Limb (tissue), 2 donors: ENCODE measurements around the gene TMEM235.

Experiments
- DNase-seq, 2 donors: peaks; one replicate each; pipeline ENCODE4 v3.0.0-alpha.2; 2016; ENCODE audit errors: extremely low spot score in 2 of 2

Gene TMEM235

DNA sequence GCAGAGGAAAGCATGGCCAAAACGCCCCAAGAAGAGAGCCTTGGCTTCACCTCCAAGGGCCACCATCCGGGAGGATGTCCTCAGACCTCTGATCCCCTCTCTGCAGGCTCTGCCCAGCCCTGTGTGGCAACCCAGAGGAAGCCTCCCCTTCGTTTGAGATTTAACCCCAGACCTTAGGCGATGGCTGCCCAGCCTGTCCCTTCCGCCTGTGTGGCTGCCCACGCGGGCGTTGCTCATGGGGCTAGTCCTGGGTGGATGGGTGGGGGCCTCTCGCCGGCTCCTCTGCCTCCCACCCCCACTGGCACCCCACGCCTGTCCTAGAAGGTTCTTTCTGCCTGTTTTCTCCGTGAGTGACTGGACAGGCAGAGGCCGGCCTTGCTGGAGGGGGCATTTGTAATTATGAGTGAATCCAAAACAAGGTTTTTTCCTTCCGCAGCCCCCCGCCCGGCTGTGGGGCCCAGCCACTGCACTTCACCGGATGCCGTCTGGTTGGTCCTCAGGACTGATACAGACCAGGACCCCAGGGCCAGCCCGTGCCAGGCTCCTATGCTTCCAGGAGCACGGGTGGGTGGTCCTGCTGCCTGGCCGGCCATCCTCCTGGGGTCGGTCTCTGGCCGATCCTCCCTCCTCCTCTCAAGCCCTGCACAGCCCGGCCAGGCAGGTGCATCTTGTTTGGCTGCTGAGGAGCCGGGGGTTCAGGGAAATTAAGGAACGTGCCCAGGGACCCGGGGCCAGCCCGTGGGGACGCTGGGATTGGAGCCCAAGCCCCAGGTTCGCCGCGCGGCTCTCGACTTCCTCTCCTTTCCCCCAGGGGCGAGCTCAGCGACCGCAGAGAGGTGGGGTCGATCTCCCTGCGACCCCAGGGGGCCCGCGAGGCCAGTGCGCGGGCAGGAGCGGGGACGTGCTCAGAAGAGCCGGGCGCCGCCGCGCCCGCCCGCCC, at the start of gene TMEM235:
TMEM235 (plus strand) TSS at position 636 of the 940 bp plus-strand sequence. CDS start 393 bp downstream, outside the sequence.
- no peak for DNase-seq

DNA sequence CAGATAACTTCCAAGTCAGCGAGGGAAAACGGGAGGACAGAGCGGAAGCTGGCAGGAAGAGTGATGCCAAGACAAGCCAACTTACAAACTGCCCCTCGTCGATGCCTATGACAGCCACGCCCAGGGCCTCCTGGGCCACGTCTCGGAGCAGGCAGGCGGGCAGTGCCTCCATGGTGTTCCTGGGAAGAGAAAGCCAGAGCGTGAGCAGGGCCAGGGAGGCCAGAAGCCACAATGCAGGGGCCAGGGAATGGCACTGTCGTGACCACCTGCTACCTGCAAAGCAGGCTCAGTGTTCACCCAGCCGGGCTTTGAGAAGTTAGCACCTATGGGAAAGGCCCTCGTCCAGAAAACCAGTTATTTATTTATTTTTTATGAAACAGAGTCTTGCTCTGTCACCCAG, 48.9 kb upstream of the TMEM235 start:
- no peak for DNase-seq

DNA sequence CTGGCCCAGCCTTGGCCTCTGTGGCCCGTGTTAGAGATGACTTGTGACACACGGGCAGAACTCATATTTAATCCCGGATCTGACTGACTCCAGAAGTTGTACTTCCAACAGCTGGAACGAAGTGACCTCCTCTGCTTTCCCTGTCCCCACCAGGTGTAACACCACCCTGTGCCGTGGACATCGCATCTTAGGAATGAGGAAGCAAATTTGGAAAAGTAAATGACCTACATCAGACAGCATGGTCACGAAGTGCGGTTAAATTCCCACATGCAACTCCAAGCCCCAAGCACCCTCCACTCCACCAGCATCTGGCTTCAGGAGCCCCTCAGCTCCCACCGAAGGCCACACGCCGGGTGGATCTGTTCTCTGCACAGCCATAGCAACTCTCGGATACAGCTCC, 47.5 kb upstream of the TMEM235 start:
- DNase-seq = no peak

DNA sequence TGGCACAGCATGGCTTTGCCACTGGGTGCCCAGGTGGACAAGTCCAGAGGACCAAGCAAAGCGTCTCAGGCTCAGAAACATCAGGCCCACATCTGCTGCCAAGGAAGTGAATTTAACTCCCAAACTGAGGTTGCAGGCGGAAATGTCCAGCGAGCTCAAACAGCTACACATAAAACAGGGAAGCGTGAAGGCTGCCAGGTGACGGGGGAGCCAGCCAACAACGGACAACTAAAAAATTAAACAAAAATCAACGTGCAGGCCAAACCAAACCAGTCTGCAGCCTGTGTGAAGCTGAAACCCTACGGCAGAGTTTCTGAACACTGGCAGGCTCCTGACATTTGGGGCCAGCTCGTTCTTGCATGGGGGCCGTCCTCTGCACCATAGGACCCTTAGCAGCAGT, 47.1 kb upstream of the TMEM235 start:
- peak in 1 of 2 donors; percentile 29 for DNase-seq

DNA sequence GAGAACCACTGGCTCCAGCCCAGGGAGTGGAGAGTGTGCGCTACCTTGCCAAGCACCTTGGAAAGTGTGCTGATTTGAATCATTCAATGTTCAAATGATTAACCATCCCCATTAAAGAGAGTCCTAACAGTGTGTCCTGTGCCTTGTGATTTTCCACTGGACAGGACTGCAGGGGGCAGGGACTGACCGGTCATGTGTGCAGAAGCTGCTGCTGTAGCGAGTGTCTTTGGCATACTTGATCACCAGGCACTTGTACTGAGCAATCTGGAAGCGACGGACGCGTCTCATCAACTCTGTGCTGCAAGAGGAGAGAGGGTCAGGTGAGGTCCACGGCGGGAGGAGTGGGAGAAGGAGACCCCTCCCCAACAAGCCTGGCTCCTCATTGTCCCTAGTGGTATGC, 46.6 kb upstream of the TMEM235 start:
- DNase-seq = no peak

DNA sequence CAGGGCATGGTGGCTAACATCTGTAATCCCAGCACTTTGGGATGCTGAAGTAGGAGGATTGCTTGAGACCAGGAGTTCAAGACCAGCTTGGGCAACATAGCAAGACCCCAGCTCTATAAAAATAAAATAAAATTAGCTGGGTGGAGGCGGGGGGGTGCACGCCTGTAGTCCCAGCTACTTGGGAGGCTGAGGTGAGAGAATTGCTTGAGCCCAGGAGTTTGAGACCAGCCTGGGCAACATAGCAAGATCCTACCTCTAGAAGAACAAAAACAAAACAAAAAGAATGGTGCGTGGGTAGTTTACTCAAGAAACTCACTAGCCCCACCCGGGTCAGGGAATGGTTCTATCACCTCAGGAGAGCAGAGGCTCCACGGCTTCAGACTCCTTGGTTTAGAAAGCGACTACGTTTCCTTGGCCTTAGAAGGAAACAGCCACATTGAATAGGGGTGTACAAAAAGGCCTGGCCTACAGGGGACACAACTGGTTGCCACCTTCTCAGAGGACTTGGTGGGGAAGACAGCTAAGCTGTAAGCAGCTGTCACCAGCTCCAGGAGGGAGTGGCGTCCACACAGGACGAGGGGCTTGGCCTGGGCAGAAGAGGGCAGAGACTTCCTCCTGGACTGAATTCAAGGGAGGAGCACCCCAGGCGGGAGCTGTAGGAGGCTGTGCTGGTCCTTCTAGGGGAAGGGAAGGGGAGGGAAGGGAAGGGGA, 45.3 kb upstream of the TMEM235 start:
- DNase-seq = peak in 1 of 2 donors; percentile 30

DNA sequence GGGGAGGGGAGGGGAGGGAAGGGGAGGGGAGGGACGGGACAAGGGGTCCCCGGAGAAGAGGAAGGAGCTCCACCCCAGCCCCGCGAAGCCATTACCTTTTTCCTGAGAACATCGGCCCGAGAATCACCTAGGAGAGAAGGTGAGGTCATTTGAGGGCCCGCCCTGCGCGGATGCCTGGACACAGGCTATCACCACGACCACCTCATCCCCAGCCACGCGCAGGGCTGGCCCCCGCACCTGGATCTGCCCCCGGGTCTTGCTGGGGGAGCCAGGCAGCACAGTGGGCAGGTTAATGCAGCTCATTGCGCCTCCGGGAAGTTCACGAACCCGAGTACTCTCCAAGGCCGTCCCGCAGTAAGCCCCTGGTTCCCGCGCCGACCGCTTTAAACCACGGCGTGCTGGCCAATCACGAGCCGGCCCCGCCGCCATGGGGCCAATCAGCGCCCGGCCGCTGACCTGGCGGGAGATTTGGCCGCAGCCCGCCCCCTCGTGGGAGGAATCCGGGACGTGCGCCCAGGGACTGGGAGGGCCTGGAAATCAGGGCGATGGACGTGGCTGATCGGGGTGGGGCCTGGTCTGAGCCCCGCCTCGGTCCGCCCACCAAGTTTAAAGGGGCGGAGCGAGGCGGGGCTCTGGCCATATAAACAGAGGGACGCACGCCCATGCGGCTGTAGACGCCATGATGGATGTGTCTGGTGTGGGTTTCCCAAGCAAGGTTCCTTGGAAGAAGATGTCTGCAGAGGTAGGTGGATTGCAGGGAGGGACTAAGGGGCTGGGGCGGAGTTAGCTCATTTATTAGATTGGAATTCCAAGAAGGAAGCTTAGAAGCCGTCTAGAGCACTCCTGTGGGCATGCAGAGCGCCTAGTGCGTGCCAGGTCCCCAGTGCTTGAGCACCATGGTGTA, 44.5 kb upstream of the TMEM235 start, which contains the start of the genes AFMID and TK1:
AFMID (plus strand) TSS at position 671 of the 904 bp plus-strand sequence; CDS start at position 680, 9 bp downstream.
TK1 (minus strand) TSS at position 361 of the 904 bp plus-strand sequence; CDS start at position 303, 58 bp downstream.
- DNase-seq = peak; percentile 95 to 99

DNA sequence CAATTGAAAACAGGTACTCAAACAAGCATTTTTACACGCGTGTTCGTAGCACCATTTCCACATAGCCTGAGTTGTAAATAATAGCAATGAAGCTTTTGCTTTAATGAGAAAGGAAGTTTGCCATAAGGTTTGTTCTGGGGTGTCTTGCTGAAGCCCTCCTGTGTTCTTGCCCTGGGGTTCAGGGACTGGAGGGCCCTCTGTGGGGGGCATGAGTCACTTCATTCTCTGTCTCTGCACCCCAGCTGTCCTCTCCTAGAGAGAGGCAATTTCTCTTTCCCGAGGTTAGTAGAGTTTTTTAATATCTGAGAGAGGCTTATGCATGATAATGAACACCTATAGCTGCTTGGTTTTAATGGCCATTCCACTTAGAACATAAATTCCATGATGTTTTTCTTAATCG, 34.7 kb upstream of the TMEM235 start:
- no peak for DNase-seq

DNA sequence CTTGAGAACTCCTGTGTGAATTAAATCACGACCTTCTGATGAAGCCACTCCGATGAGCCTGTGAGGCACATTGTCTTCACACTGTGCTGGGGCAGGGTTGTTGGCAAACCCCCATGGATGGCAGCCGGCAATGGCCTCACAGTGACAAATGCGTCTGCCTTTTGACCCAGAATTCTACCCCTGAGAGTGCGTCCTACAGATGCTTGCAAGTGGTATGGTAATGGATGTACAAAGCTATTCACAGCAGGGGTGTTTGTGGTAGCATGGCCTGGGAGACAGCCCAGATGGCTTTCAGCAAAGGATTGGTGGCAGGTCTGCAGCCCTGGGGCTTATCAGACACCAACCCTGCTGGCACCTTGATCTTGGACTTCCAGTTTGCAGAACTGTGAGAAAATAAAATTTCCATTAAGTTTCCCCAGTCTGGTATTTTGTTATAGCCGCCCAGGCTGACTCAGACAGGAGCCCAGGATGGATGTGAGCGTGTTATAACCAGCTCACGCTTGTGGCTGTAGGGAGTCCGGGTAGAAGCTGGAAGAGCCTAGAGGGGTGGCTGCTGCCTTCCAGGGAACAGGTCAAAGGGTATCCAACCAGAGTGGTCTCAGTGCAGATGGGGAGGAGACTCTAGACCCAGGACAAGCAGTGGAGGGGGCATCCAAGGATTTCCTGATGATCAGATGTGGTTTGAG, 34.1 kb upstream of the TMEM235 start:
- no peak for DNase-seq

DNA sequence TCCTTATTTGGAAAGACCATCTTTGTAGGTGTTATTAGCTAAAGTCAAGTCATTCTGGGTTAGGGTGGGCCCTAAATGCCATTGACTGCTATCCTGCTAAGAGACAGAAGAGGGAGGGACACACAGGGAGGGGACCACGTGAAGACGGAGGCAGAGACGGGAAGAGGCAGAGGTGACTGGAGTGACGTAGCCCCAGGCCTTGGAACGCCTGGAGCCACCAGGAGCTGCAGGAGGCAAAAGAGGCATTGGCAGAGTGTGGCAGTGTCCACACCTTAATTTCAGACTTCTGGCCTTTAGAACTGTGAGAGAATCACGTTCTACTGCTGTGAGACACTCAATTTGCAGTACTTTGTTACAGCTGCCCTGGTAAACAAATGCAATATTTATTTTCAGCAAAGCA, 31.0 kb upstream of the TMEM235 start:
- DNase-seq = no peak

DNA sequence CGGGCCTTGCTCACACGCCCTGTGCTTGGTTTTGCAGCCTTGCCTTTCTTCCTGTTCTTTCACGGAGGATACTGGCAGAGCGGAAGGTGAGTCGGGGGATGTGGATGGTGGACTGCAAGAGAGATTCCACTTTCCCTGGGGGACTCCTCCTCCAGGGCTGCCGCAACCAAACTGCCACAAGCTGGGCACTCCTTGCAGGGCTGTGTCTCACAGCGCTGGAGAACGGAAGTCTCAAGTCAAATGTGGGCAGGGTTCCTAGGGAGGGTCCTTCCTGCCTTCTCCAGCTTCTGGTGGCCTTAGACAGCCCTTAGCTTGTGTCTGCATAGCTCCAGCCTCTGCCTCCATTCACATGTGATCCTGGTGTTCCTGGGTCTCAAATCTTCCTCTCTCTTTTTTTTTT, 28.8 kb upstream of the TMEM235 start:
- DNase-seq = no peak

DNA sequence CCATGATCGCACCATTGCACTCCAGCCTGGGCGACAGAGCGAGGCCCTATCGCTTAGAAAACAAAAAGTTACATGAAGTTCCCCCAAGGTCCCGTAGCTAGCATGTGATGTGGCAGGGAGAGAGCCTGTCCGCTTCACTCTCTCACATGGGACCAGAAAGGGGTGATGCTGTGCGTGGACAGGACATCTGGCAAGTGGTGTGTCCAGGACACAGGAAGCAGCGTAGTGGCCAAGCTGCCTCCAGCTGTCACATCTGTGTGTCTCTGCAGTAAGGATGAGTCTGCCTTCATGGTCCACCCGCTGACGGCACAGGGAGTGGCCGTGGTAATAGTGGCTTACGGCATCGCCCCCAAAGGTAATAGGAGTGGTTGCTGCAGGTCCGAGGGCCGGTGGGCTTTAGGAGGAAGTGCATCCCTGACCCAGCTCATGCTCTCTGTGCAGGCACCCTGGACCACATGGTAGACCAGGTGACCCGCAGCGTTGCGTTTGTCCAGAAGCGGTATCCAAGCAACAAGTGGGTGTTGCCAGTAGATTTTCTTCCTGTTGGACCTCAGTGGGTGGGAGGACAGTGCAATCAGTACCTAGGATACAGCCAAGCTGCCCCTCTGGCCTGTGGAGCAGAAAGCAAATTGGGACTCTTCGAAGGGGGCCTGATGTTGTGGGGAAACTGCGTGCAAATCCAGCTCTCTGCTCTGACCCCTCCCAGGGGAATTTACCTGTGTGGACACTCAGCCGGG, 26.9 kb upstream of the TMEM235 start:
- no peak for DNase-seq

DNA sequence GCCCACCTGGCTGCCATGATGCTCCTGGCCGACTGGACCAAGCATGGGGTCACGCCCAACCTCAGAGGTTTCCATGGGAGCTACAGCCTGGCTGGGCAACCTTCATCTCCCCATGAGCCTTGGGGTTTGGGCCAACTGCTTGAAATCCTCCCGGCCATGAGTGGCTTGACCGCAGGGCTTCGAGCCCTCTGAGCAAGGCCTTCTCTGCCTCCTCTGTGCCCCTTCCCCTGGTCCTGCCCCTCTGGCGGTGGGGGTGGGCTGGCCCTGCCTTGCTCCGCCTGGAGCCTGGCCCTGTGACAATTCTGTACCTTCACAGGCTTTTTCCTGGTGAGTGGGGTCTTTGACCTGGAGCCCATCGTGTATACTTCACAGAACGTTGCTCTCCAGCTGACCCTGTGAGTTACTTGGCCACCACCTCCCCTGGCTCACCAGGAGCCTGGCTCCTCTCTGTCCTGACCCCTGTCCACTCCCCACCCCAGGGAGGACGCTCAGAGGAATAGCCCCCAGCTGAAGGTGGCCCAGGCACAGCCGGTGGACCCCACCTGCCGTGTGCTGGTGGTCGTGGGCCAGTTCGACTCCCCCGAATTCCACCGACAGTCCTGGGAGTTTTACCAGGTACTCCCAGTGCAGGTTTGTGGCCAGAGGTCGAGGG, 26.2 kb upstream of the TMEM235 start:
- DNase-seq = no peak

DNA sequence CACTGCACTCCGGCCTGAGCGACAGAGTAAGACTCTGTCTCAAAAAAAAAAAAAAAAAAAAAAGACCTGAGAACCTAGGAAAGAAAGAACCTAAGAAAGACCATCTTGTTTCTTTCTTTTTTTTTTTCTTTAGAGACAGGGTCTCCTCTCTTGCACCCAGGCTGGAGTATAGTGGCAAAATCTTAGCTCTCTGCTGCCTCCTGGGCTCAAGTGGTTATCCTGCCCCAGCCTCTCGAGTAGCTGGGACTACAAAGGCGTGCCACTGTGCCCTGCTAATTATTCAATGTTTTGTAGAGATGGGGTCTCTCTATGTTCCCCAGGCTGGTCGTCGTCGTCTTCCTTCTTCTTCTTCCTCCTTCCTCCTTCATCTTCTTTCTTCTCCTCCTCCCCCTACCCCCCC, 25.1 kb upstream of the TMEM235 start:
- DNase-seq = no peak

DNA sequence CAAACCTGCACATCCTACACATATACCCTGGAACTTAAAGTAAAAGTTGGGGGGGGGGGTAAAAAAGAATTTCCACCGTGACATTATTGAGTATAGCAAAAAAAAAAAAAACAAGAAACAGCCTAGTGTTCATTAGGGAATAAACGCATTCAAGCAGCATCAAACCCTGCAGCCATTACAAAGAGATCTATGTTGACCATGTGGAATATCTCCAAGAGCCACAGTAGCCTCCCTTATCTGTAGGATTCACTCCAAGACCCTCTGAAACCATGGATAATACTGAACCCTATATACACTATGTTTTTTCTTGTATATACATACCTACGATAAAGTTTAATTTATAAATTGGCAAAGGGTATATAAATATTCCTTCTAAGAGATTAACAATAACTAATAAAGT, 22.9 kb upstream of the TMEM235 start:
- DNase-seq = no peak

DNA sequence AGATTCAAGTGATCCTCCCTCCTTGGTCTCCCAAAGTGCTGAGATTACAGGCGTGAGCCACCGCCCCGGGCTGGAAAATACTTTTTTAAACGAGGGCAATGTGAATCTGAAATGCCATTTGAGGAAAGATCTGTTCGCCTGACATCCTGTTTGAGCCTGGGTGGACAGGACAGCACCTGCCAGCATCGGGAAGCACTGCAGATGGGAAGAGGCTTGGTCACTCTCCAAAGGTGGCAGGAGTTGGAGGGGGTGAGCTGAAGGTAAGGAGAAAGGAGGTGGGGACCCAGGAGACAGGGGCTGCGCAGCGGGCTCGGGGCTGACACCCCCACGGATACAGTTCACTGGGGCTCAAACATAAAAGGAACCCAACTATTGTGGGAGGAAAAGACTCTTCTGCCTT, 21.3 kb upstream of the TMEM235 start:
- no peak for DNase-seq

DNA sequence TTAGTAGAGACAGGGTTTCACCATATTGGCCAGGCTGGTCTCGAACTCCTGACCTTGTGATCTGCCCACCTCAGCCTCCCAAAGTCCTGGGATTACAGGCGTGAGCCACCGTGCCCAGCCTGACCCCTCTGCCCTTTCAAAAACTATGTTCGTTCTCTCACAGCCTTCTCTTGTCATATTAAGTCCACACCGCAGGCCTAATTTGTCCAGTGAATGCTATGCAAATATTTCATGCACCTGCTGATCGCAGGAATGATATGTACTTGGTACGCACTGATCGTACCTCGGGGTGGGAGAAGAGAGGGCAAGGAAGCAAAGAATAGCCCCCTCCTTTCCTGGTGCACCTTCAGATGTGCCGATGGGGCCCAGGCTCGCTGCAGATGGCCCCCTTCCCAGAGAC, 20.4 kb upstream of the TMEM235 start:
- DNase-seq = no peak

DNA sequence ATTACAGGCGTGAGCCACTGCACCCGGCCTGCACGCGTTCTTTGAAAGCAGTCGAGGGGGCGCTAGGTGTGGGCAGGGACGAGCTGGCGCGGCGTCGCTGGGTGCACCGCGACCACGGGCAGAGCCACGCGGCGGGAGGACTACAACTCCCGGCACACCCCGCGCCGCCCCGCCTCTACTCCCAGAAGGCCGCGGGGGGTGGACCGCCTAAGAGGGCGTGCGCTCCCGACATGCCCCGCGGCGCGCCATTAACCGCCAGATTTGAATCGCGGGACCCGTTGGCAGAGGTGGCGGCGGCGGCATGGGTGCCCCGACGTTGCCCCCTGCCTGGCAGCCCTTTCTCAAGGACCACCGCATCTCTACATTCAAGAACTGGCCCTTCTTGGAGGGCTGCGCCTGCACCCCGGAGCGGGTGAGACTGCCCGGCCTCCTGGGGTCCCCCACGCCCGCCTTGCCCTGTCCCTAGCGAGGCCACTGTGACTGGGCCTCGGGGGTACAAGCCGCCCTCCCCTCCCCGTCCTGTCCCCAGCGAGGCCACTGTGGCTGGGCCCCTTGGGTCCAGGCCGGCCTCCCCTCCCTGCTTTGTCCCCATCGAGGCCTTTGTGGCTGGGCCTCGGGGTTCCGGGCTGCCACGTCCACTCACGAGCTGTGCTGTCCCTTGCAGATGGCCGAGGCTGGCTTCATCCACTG, 17.3 kb upstream of the TMEM235 start, which contains the start of gene BIRC5:
BIRC5 (plus strand) TSS at position 238 of the 690 bp plus-strand sequence; CDS start at position 302, 64 bp downstream.
- peak; percentile 88 to 93 for DNase-seq

DNA sequence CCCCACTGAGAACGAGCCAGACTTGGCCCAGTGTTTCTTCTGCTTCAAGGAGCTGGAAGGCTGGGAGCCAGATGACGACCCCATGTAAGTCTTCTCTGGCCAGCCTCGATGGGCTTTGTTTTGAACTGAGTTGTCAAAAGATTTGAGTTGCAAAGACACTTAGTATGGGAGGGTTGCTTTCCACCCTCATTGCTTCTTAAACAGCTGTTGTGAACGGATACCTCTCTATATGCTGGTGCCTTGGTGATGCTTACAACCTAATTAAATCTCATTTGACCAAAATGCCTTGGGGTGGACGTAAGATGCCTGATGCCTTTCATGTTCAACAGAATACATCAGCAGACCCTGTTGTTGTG, 16.7 kb upstream of the TMEM235 start:
- no peak for DNase-seq
